Endothelial cell (in vitro differentiated cells): ENCODE data around the gene ELOVL5. TPM values are rescaled to one million over a fixed set of nuclear protein-coding genes. Genes with fewer than 3 reads are reported as not detected.

Source experiments
- DNase-seq: peaks from one replicate; pipeline ENCODE4 v3.0.0; 2021; ENCODE audit warnings: low spot score
- H3K27ac Mint-ChIP-seq: one replicate; pipeline ENCODE4 v1.8.0; 2021; ENCODE audit warnings: mixed read lengths, inconsistent platforms; ENCODE audit not compliant: unreplicated experiment
- H3K27me3 Mint-ChIP-seq: one replicate; pipeline ENCODE4 v1.8.0; 2021; ENCODE audit warnings: mild to moderate bottlenecking, moderate library complexity, mixed read lengths, inconsistent platforms; ENCODE audit not compliant: unreplicated experiment
- H3K36me3 Mint-ChIP-seq: one replicate; pipeline ENCODE4 v1.8.0; 2021; ENCODE audit warnings: mild to moderate bottlenecking, low read depth, mixed read lengths, inconsistent platforms; ENCODE audit not compliant: unreplicated experiment
- H3K4me1 Mint-ChIP-seq: one replicate; pipeline ENCODE4 v1.8.0; 2021; ENCODE audit warnings: mild to moderate bottlenecking, mixed read lengths, inconsistent platforms; ENCODE audit not compliant: unreplicated experiment
- H3K4me3 Mint-ChIP-seq: one replicate; pipeline ENCODE4 v1.8.0; 2021; ENCODE audit warnings: mild to moderate bottlenecking, mixed read lengths, inconsistent platforms; ENCODE audit not compliant: unreplicated experiment
- H3K9me3 Mint-ChIP-seq: one replicate; pipeline ENCODE4 v1.8.0; 2021; ENCODE audit warnings: mixed read lengths, inconsistent platforms; ENCODE audit not compliant: unreplicated experiment
- CTCF ChIP-seq: fragments of 200-600 bp; sonication (generic); IDR thresholded peaks from one replicate; pipeline ENCODE4 v1.5.0; 2021; ENCODE audit warnings: antibody characterized with exemption; ENCODE audit not compliant: unreplicated experiment
- total RNA-seq: library from RNA; stranded (reverse); fragmentation: NEBNext Ultra II Directional; extraction: Animal tissue kit (Norgen Biotek cat#: 25700); gene quantifications from one replicate; pipeline ENCODE4 v1.2.1, GENCODE V29; 2021; ENCODE audit not compliant: unreplicated experiment

Gene ELOVL5
- total RNA-seq, 1 donor from 2014 or later: 163 TPM

- Mint-ChIP-seq H3K27ac (no peak overlapping the region), H3K9me3 (no peaks in the 10 kb centered on the region), H3K4me3 (no peak overlapping the region), H3K27me3 (no peaks in the 10 kb centered on the region), H3K36me3 (no peaks in the 10 kb centered on the region), H3K4me1 (no peaks in the 10 kb centered on the region)
- DNase-seq: no peak
- no peak for TF ChIP-seq CTCF
Measured at GRCh38 chr6:53369051-53369450, 20.3 kb upstream of the ELOVL5 start.

- Mint-ChIP-seq H3K4me3 (no peak overlapping the region), H3K36me3 (no peaks in the 10 kb centered on the region), H3K9me3 (no peaks in the 10 kb centered on the region), H3K27me3 (peaks cover 3% of the 10 kb centered on the region), H3K27ac (no peak overlapping the region), H3K4me1 (no peaks in the 10 kb centered on the region)
- TF ChIP-seq CTCF: no peak
- no peak for DNase-seq
Measured at GRCh38 chr6:53366128-53366641, 17.4 kb upstream of the ELOVL5 start.

GRCh38 chr6:53363341-53364079, 14.8 kb upstream of the ELOVL5 start:
- H3K4me1 Mint-ChIP-seq: peaks cover 15% of the 10 kb centered on the region
- no peak overlapping the region for H3K4me3 Mint-ChIP-seq
- no peak overlapping the region for H3K27ac Mint-ChIP-seq
- no peaks in the 10 kb centered on the region for H3K9me3 Mint-ChIP-seq
- DNase-seq: no peak
- TF ChIP-seq CTCF: no peak
- H3K36me3 Mint-ChIP-seq: no peaks in the 10 kb centered on the region
- H3K27me3 Mint-ChIP-seq: peaks cover 11% of the 10 kb centered on the region

GRCh38 chr6:53361549-53362031, 12.8 kb upstream of the ELOVL5 start:
- H3K27me3 Mint-ChIP-seq: peaks cover 11% of the 10 kb centered on the region
- no peaks in the 10 kb centered on the region for H3K9me3 Mint-ChIP-seq
- TF ChIP-seq CTCF: no peak
- no peak overlapping the region for H3K27ac Mint-ChIP-seq
- DNase-seq: no peak
- no peak overlapping the region for H3K4me3 Mint-ChIP-seq
- no peaks in the 10 kb centered on the region for H3K36me3 Mint-ChIP-seq
- H3K4me1 Mint-ChIP-seq: peaks cover 23% of the 10 kb centered on the region
